Measurements from ENCODE around the gene ASTN2.

Gene ASTN2

DNA sequence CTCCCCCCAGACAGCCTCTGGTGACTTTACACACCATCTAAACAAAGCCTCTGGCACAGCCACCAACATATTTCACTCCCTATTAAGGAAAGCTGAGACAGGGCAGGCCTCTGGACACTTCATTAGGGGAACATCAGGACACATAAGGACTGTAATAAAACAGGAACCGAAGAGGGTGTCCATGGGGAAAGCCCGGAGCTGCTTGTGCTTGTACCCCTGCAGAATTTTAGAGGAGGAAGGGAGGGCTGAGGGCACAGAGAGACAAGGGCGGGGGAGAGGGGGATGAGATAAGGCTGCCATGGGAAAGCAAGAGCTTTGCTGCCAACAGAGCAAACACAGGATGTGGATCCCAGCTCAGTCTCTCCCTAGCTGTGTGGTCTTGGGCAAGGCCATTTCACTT is 138.4 kb downstream of the ASTN2 start:
- no peak for TF ChIP-seq POLR2AphosphoS5 (IDR thresholded peaks at IDR 0.05; ENCODE audit: low read depth, low read length)
- TF ChIP-seq SIN3A (IDR thresholded peaks at IDR 0.05; ENCODE audit: borderline replicate concordance, insufficient read depth, low read length): no peak
- TF ChIP-seq, protein P1, sequence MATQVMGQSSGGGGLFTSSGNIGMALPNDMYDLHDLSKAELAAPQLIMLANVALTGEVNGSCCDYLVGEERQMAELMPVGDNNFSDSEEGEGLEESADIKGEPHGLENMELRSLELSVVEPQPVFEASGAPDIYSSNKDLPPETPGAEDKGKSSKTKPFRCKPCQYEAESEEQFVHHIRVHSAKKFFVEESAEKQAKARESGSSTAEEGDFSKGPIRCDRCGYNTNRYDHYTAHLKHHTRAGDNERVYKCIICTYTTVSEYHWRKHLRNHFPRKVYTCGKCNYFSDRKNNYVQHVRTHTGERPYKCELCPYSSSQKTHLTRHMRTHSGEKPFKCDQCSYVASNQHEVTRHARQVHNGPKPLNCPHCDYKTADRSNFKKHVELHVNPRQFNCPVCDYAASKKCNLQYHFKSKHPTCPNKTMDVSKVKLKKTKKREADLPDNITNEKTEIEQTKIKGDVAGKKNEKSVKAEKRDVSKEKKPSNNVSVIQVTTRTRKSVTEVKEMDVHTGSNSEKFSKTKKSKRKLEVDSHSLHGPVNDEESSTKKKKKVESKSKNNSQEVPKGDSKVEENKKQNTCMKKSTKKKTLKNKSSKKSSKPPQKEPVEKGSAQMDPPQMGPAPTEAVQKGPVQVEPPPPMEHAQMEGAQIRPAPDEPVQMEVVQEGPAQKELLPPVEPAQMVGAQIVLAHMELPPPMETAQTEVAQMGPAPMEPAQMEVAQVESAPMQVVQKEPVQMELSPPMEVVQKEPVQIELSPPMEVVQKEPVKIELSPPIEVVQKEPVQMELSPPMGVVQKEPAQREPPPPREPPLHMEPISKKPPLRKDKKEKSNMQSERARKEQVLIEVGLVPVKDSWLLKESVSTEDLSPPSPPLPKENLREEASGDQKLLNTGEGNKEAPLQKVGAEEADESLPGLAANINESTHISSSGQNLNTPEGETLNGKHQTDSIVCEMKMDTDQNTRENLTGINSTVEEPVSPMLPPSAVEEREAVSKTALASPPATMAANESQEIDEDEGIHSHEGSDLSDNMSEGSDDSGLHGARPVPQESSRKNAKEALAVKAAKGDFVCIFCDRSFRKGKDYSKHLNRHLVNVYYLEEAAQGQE (IDR thresholded peaks at IDR 0.05; ENCODE audit: insufficient read depth in 1 of 2, low read depth in 2 of 2, low read length in 2 of 2): no peak

DNA sequence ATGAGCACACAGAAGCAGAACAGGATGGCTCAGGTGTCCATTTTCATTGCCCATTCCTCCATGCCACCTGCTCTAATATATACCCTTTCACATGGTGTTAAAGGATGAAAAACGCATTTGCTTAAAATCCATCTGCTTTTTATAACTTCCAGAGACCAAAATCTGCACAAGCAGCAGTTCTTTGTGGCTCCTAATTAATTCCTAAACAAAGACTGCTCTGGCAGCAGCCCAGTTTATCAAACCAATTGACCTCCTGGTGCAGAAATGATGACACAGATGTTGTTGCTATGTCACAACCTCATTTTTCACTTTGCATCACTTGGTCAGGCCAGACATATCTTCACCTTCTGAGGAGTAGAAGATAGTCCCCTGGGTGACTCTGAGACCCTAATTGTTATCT is 141.2 kb downstream of the ASTN2 start:
- no peak for TF ChIP-seq SIN3A (IDR thresholded peaks at IDR 0.05; ENCODE audit: borderline replicate concordance, insufficient read depth, low read length)
- TF ChIP-seq POLR2AphosphoS5 (IDR thresholded peaks at IDR 0.05; ENCODE audit: low read depth, low read length): no peak
- no peak for TF ChIP-seq FOXP2 (optimal IDR thresholded peaks at IDR 0.05; ENCODE audit: borderline replicate concordance, extremely low read depth, extremely low read length, insufficient read depth)
- no peak for TF ChIP-seq TAF1 (IDR thresholded peaks at IDR 0.05; ENCODE audit: borderline replicate concordance, insufficient read depth, low read length)
- TF ChIP-seq, protein P1 (IDR thresholded peaks at IDR 0.05; ENCODE audit: insufficient read depth in 1 of 2, low read depth in 2 of 2, low read length in 2 of 2): no peak

DNA sequence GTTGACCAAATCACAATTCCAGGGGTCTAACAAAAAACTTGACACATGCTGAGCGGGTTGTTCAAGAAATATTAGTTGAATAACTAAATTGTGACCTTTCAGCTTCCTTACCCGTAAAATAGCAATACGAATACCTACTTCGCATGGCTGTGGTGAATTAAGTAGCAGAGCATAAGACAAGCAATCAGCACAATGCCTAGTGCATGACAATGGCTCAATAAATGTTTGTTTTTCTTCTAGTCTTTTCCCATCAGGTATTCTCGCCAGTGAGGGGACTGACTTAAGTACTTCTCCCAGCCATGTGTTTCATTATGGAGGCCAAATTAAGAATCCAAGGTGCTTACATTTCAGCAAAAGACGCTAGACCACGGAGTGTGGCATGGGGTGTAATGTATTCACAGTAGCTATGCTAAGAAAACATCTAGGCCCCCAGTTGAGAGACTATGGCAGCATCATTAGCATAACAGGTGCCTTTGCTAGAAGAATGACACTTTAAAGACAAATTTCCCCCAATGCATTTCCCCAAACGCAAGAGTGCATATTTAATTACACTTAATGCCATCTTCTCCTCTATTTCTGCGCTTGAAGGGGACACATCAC is 145.9 kb downstream of the ASTN2 start:
- no peak for TF ChIP-seq TAF1 (IDR thresholded peaks at IDR 0.05; ENCODE audit: borderline replicate concordance, insufficient read depth, low read length)

DNA sequence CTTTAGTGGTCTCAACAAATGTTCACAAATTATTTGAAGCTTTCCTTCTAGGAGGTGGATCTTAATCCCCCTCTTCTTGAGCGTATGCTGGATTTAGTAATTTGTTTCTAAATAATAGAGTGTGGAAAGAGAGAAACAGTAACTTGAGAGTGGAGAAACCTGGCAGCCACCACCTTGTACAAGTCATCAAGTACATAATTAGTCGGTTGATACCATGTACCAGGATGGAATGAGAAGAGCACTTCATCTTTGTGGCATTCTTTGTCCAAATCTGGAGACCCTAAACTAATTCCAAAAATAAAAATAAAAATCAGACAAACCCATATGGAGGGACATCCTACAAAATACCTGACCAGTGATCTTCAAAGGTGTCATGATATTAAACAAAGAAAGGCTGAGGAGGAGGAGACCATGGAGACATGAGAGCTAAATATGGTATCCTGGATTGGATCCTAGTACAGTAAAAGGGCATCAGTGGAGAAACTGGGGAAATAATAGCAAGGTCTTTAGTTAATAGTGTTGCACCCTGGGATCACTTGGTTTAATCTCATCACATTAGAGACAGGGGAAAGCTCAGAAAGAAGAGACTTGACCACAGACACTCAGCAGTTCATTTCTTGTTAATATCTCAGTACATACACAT is 147.9 kb downstream of the ASTN2 start:
- TF ChIP-seq TAF1 (IDR thresholded peaks at IDR 0.05; ENCODE audit: borderline replicate concordance, insufficient read depth, low read length) (no peak), POLR2AphosphoS5 (IDR thresholded peaks at IDR 0.05; ENCODE audit: low read depth, low read length) (no peak), FOXP2 (optimal IDR thresholded peaks at IDR 0.05; ENCODE audit: borderline replicate concordance, extremely low read depth, extremely low read length, insufficient read depth) (no peak), SIN3A (IDR thresholded peaks at IDR 0.05; ENCODE audit: borderline replicate concordance, insufficient read depth, low read length) (no peak)
- TF ChIP-seq, protein P1 (IDR thresholded peaks at IDR 0.05; ENCODE audit: insufficient read depth in 1 of 2, low read depth in 2 of 2, low read length in 2 of 2): no peak

DNA sequence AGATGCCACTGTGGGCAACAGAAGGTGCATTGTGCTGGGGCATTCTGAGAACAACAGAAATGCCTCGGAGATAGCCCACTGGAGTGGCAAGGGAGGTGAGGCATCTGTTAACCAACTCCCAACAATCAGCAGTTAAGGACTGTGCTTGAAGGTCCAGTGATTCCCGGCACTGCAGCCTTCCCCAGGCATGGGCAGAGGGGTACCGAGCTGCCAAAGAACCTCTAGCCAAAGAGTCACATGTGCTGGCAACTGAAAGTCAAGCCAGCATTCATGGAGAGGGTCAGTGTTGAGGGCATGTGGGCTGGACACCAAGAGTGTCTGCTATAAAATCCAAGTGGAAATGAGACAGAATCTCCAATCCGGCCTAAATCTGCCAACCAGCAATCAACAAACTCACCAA is 149.6 kb downstream of the ASTN2 start:
- no peak for TF ChIP-seq SIN3A (IDR thresholded peaks at IDR 0.05; ENCODE audit: borderline replicate concordance, insufficient read depth, low read length)
- TF ChIP-seq, protein P1 (IDR thresholded peaks at IDR 0.05; ENCODE audit: insufficient read depth in 1 of 2, low read depth in 2 of 2, low read length in 2 of 2): no peak
- TF ChIP-seq TAF1 (IDR thresholded peaks at IDR 0.05; ENCODE audit: borderline replicate concordance, insufficient read depth, low read length): no peak
- TF ChIP-seq FOXP2 (optimal IDR thresholded peaks at IDR 0.05; ENCODE audit: borderline replicate concordance, extremely low read depth, extremely low read length, insufficient read depth): no peak
- TF ChIP-seq POLR2AphosphoS5 (IDR thresholded peaks at IDR 0.05; ENCODE audit: low read depth, low read length): no peak

Measured in PFSK-1 (cell line).